ENCODE results near the gene VAV2. TPM values are rescaled to one million over a fixed set of nuclear protein-coding genes. Genes with fewer than 3 reads are reported as not detected.
A peak's percentile ranks its signal among the peaks of the same experiment; 100 is the strongest.

VAV2 gene
- total RNA-seq, 4 donors from 2014 or later = 10.3 to 20.1 (median 13.1) TPM

DNA sequence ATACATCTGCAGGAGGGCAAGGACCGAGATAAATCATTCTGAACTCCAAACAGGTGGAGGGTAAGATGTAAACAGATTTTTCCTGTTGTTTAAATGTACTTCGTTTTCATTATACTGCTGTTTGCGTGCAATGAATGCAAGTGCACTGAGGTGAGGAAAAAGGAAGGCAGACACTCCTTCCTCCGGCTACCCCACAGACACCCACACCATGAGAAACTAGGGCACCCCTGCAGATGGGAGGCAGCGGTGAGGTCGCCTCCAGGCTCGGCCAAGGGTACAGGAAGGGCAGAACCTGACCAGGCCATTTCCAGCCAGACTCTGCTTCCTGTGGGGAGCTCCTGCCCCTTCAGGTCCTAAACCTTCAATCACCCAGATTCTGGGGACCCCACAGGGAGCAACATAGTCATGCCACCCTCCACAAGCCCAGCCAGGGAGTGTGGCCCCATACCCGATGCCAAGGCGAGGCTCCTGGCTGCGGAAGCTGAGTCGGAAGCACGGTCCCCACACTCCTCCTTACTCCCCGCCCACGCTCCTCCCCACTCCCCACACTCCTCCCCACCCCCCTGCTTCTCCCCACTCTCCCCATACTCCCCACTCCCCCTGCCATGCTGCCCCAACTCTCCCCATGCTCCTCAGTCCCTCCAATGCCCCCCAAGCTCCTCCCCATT, 37.1 kb downstream of the VAV2 start:
- 52 to 63% methylated on average over 14 of the region's 14 CpGs for WGBS, 2 donors
- Histone ChIP-seq H3K36me3 (no peaks in the 10 kb centered on the region), H3K9me3 (no peaks in the 10 kb centered on the region), H3K4me1 (peaks cover 0 to 68% (median 42%) of the 10 kb centered on the region in 4 donors), H3K27me3 (no peaks in the 10 kb centered on the region), H3K27ac (no peak overlapping the region), H3K4me3 (peak overlapping the region in 1 of 4 donors; percentile 19)
- DNase-seq (ENCODE audit: low spot score in 2 of 2) = no peak
- TF ChIP-seq POLR2A (IDR thresholded peaks at IDR 0.05) = no peak
- TF ChIP-seq EP300 (IDR thresholded peaks at IDR 0.05) = no peak
- TF ChIP-seq, protein P1, sequence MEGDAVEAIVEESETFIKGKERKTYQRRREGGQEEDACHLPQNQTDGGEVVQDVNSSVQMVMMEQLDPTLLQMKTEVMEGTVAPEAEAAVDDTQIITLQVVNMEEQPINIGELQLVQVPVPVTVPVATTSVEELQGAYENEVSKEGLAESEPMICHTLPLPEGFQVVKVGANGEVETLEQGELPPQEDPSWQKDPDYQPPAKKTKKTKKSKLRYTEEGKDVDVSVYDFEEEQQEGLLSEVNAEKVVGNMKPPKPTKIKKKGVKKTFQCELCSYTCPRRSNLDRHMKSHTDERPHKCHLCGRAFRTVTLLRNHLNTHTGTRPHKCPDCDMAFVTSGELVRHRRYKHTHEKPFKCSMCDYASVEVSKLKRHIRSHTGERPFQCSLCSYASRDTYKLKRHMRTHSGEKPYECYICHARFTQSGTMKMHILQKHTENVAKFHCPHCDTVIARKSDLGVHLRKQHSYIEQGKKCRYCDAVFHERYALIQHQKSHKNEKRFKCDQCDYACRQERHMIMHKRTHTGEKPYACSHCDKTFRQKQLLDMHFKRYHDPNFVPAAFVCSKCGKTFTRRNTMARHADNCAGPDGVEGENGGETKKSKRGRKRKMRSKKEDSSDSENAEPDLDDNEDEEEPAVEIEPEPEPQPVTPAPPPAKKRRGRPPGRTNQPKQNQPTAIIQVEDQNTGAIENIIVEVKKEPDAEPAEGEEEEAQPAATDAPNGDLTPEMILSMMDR (IDR thresholded peaks at IDR 0.05) = no peak

DNA sequence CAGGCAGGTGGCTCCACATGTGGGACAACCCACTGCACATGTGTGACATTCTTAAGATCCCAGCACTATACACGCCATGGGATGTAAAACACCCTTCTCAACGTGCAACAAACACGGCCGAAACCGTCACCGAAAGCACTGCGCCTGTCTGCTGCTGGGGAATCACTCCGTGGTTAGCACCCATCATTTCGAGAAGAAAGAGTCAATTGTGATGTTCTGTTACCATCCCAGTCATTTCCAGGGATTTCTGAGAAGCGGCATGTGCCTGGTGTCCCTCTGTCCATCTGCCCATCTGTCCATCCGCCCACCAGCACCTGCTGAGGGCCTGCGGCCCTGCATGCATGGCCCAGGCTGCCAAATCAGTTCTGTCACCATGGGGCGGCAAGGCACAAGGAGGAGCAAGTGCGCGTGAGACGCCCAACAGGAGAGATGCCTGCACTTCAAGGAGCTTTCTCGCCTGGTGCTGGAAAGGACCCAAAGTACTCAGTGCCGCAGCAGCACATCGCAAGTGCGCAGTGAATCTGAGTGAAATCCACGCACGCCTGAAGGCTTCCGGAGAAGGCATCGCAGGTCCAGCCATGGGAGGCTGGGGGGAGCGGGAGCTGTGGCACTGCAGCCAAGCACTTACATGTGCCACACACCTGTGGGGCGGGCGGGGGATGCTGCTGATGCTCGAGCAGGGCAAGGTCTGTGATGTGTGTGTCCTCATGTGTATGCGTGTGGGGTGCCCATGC, 38.0 kb downstream of the VAV2 start:
- WGBS, 2 donors = 89 to 92% methylated on average over 29 of the region's 29 CpGs
- no peaks in the 10 kb centered on the region for H3K27me3 ChIP-seq
- DNase-seq (ENCODE audit: low spot score in 2 of 2) = no peak
- H3K36me3 ChIP-seq = no peaks in the 10 kb centered on the region
- H3K9me3 ChIP-seq = no peaks in the 10 kb centered on the region
- H3K27ac ChIP-seq = no peak overlapping the region
- TF ChIP-seq POLR2A (IDR thresholded peaks at IDR 0.05) = no peak
- TF ChIP-seq, protein P1 (IDR thresholded peaks at IDR 0.05) = no peak
- TF ChIP-seq EP300 (IDR thresholded peaks at IDR 0.05) = no peak
- H3K4me1 ChIP-seq = peaks cover 0 to 67% (median 37%) of the 10 kb centered on the region in 4 donors
- H3K4me3 ChIP-seq = no peak overlapping the region

DNA sequence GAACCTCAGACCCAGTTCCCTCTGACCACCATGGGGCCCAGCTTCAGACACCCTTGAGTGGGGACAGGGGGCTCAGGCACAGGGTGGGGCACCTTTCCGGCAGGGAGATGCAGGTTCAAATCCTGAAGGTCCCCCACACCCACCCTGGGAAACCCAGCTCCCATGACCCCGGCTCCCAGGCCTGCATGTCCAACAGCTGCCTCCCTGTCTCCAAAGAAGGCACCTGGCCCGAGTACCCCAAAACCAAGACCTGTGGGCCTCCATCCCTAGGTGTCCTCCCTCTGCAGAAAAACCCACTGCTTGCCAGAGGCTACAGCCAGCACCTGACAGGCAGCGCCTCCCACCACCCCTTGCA, 38.5 kb downstream of the VAV2 start:
- H3K9me3 ChIP-seq = no peaks in the 10 kb centered on the region
- DNase-seq (ENCODE audit: low spot score in 2 of 2) = no peak
- H3K4me1 ChIP-seq = peaks cover 0 to 62% (median 35%) of the 10 kb centered on the region in 4 donors
- H3K27me3 ChIP-seq = no peaks in the 10 kb centered on the region
- 86 to 96% methylated on average over 1 to 3 of the region's 4 CpGs for WGBS, 2 donors
- H3K36me3 ChIP-seq = no peaks in the 10 kb centered on the region
- TF ChIP-seq, protein P1 (IDR thresholded peaks at IDR 0.05) = no peak
- TF ChIP-seq EP300 (IDR thresholded peaks at IDR 0.05) (no peak), POLR2A (IDR thresholded peaks at IDR 0.05) (no peak)
- no peak overlapping the region for H3K27ac ChIP-seq
- H3K4me3 ChIP-seq = no peak overlapping the region

DNA sequence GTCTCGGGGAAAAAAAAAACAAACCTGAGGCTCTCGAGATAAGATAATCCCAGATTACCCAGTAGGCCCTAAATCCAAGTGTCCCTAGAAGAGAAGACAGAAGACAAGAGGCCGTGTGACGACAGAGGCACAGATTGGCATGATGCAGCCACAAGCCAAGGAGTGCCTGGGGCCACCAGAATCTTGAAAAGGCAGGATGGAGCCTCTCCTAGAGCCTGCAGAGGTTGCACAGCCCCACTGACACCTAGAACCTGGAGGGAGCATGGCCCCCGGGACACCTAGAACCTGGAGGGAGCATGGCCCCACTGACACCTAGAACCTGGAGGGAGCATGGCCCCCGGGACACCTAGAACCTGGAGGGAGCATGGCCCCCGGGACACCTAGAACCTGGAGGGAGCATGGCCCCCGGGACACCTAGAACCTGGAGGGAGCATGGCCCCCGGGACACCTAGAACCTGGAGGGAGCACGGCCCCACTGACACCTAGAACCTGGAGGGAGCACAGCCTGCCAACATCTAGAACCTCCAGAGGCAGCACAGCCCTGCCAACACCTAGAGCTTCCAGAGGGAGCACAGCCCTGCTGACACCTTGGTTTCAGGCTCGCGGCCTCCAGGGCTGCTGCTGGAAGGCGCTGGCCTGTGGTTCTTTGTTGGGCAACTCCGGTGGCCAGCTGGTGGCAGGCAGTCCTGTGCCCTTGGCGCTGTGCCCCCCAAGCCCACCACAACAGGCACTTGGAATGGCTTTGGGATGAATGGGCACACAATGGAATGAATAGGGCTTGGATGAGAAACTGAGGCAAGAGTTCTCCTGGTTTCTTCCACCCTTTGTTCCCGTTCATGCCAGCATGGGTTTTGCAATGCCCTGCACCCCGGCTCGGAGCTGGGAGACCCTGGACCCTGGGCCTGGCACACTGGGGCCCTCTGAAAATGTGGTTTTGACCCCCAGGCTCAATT, 39.2 kb downstream of the VAV2 start:
- TF ChIP-seq POLR2A (IDR thresholded peaks at IDR 0.05) (no peak), EP300 (IDR thresholded peaks at IDR 0.05) (no peak)
- TF ChIP-seq, protein P1 (IDR thresholded peaks at IDR 0.05) = no peak
- DNase-seq (ENCODE audit: low spot score in 2 of 2) = no peak
- Histone ChIP-seq H3K27me3 (no peaks in the 10 kb centered on the region), H3K4me1 (peaks cover 0 to 66% (median 35%) of the 10 kb centered on the region in 4 donors), H3K27ac (no peak overlapping the region), H3K36me3 (no peaks in the 10 kb centered on the region), H3K4me3 (no peak overlapping the region), H3K9me3 (no peaks in the 10 kb centered on the region)
- WGBS, 2 donors = 92 to 96% methylated on average over 14 to 16 of the region's 18 CpGs

All from tibial nerve (tissue), 4 donors.